Astrocyte (in vitro differentiated cells and primary cell): ENCODE data around the gene ZNF208. TPM values are rescaled to one million over a fixed set of nuclear protein-coding genes. Genes with fewer than 3 reads are reported as not detected.

Experiments
- DNase-seq: peaks from one replicate; pipeline ENCODE4 v3.0.0-alpha.2; 2010; ENCODE audit warnings: low read depth
- FAIRE-seq: peaks from 2 replicates; lab custom pipeline; 2011; peaks lifted over from hg19 to GRCh38; lab: Jason Lieb, UNC
- H2AFZ ChIP-seq: 2 replicates; pipeline ENCODE4 v1.6.0; 2012; ENCODE audit warnings: low read depth, low read length, inconsistent platforms
- H3K27ac ChIP-seq: 2 replicates; pipeline ENCODE4 v1.5.1; 2011; ENCODE audit warnings: low read depth, low read length, inconsistent platforms
- H3K27me3 ChIP-seq: 2 replicates; pipeline ENCODE4 v1.6.0; 2011; ENCODE audit warnings: low read length, inconsistent platforms; ENCODE audit not compliant: insufficient read depth
- H3K36me3 ChIP-seq: 2 replicates; pipeline ENCODE4 v1.5.1; 2011; ENCODE audit warnings: low read length, inconsistent platforms; ENCODE audit not compliant: insufficient read depth
- H3K4me1 ChIP-seq: 2 replicates; pipeline ENCODE4 v1.5.1; 2011; ENCODE audit warnings: low read length, inconsistent platforms; ENCODE audit not compliant: insufficient read depth
- H3K4me2 ChIP-seq: 2 replicates; pipeline ENCODE4 v1.6.0; 2012; ENCODE audit warnings: low read length, inconsistent platforms
- H3K4me3 ChIP-seq: 2 replicates; pipeline ENCODE4 v1.5.1; 2011; ENCODE audit warnings: low read depth, mild to moderate bottlenecking, low read length, inconsistent platforms; ENCODE audit not compliant: insufficient read depth
- H3K79me2 ChIP-seq: 2 replicates; pipeline ENCODE4 v1.6.0; 2012; ENCODE audit warnings: mild to moderate bottlenecking, low read length, inconsistent platforms; ENCODE audit not compliant: insufficient read depth
- H3K9ac ChIP-seq: 2 replicates; pipeline ENCODE4 v1.6.0; 2012; ENCODE audit warnings: mild to moderate bottlenecking, low read length, inconsistent platforms
- H3K9me3 ChIP-seq: 2 replicates; pipeline ENCODE4 v1.5.1; 2012; ENCODE audit warnings: low read depth, mild to moderate bottlenecking, low read length, inconsistent platforms; ENCODE audit not compliant: insufficient read depth
- H4K20me1 ChIP-seq: 2 replicates; pipeline ENCODE4 v1.6.0; 2012; ENCODE audit warnings: low read length, inconsistent platforms; ENCODE audit not compliant: insufficient read depth
- H3K27ac Mint-ChIP-seq: one replicate; pipeline ENCODE4 v1.8.0; 2021; ENCODE audit warnings: mild to moderate bottlenecking, mixed read lengths; ENCODE audit not compliant: unreplicated experiment
- H3K27me3 Mint-ChIP-seq: one replicate; pipeline ENCODE4 v1.8.0; 2021; ENCODE audit warnings: low read depth, mixed read lengths; ENCODE audit not compliant: unreplicated experiment
- H3K36me3 Mint-ChIP-seq: one replicate; pipeline ENCODE4 v1.8.0; 2021; ENCODE audit warnings: low read depth, mixed read lengths; ENCODE audit not compliant: unreplicated experiment
- H3K4me1 Mint-ChIP-seq: one replicate; pipeline ENCODE4 v1.8.0; 2021; ENCODE audit warnings: low read depth, mixed read lengths; ENCODE audit not compliant: unreplicated experiment
- H3K4me3 Mint-ChIP-seq: one replicate; pipeline ENCODE4 v1.8.0; 2021; ENCODE audit warnings: mild to moderate bottlenecking, moderate library complexity, mixed read lengths; ENCODE audit not compliant: unreplicated experiment
- H3K9me3 Mint-ChIP-seq: one replicate; pipeline ENCODE4 v1.8.0; 2021; ENCODE audit warnings: mild to moderate bottlenecking, mixed read lengths; ENCODE audit not compliant: unreplicated experiment
- CTCF ChIP-seq: IDR thresholded peaks from 2 replicates; pipeline ENCODE4 v1.5.1; 2011; ENCODE audit warnings: low read depth, mild to moderate bottlenecking, inconsistent platforms, low read length, moderate library complexity; ENCODE audit not compliant: insufficient read depth
- EZH2 ChIP-seq: IDR thresholded peaks from 2 replicates; pipeline ENCODE4 v1.6.1; 2012; ENCODE audit warnings: mild to moderate bottlenecking, low read length, inconsistent platforms; ENCODE audit not compliant: insufficient read depth
- total RNA-seq: library from RNA; stranded (reverse); gene quantifications from 2 replicates; pipeline ENCODE4 v1.2.1, GENCODE V29; 2021

The ZNF208 gene
- total RNA-seq, 1 donor from 2014 or later = 0.05 TPM

GRCh38 chr19:21934593-21934992 lies 76.2 kb downstream of the ZNF208 start:
- H3K36me3 Mint-ChIP-seq = no peaks in the 10 kb centered on the region
- H2AFZ ChIP-seq = no peak overlapping the region
- H3K9ac ChIP-seq = no peak overlapping the region
- no peak overlapping the region for H3K4me2 ChIP-seq
- TF ChIP-seq EZH2 (no peak), CTCF (no peak)
- no peak overlapping the region for H3K4me3 ChIP-seq
- no peaks in the 10 kb centered on the region for H3K36me3 ChIP-seq
- no peak overlapping the region for H3K27ac Mint-ChIP-seq
- no peak for FAIRE-seq
- H3K27me3 ChIP-seq = no peaks in the 10 kb centered on the region
- H3K9me3 ChIP-seq = peaks cover 19% of the 10 kb centered on the region
- no peaks in the 10 kb centered on the region for H3K4me1 Mint-ChIP-seq
- H3K27me3 Mint-ChIP-seq = no peaks in the 10 kb centered on the region
- H3K4me1 ChIP-seq = no peaks in the 10 kb centered on the region
- no peak for DNase-seq
- peaks cover 19% of the 10 kb centered on the region for H3K9me3 Mint-ChIP-seq
- no peak overlapping the region for H3K27ac ChIP-seq
- H3K79me2 ChIP-seq = no peaks in the 10 kb centered on the region
- no peak overlapping the region for H3K4me3 Mint-ChIP-seq
- H4K20me1 ChIP-seq = no peaks in the 10 kb centered on the region

GRCh38 chr19:21934131-21934530 lies 76.6 kb downstream of the ZNF208 start:
- no peak overlapping the region for H3K4me2 ChIP-seq
- Mint-ChIP-seq H3K27me3 (no peaks in the 10 kb centered on the region), H3K4me1 (no peaks in the 10 kb centered on the region), H3K36me3 (no peaks in the 10 kb centered on the region), H3K27ac (no peak overlapping the region), H3K4me3 (no peak overlapping the region), H3K9me3 (peaks cover 21% of the 10 kb centered on the region)
- H2AFZ ChIP-seq = no peak overlapping the region
- no peaks in the 10 kb centered on the region for H3K79me2 ChIP-seq
- no peaks in the 10 kb centered on the region for H3K27me3 ChIP-seq
- no peak overlapping the region for H3K9ac ChIP-seq
- no peak overlapping the region for H3K27ac ChIP-seq
- no peaks in the 10 kb centered on the region for H4K20me1 ChIP-seq
- FAIRE-seq (no peak), DNase-seq (no peak)
- no peaks in the 10 kb centered on the region for H3K4me1 ChIP-seq
- TF ChIP-seq EZH2 (no peak), CTCF (no peak)
- no peaks in the 10 kb centered on the region for H3K36me3 ChIP-seq
- peaks cover 19% of the 10 kb centered on the region for H3K9me3 ChIP-seq
- H3K4me3 ChIP-seq = no peak overlapping the region

GRCh38 chr19:21922276-21922675 lies 88.5 kb downstream of the ZNF208 start:
- no peak for DNase-seq
- Histone ChIP-seq H3K79me2 (no peaks in the 10 kb centered on the region), H2AFZ (no peak overlapping the region), H3K9me3 (peaks cover 26% of the 10 kb centered on the region), H3K36me3 (no peaks in the 10 kb centered on the region), H3K9ac (no peak overlapping the region), H3K4me1 (no peaks in the 10 kb centered on the region), H3K27me3 (no peaks in the 10 kb centered on the region), H3K4me3 (no peak overlapping the region), H3K27ac (no peak overlapping the region), H4K20me1 (no peaks in the 10 kb centered on the region), H3K4me2 (no peak overlapping the region)
- H3K27me3 Mint-ChIP-seq = no peaks in the 10 kb centered on the region
- peaks cover 17% of the 10 kb centered on the region for H3K9me3 Mint-ChIP-seq
- H3K36me3 Mint-ChIP-seq = no peaks in the 10 kb centered on the region
- H3K4me1 Mint-ChIP-seq = no peaks in the 10 kb centered on the region
- H3K4me3 Mint-ChIP-seq = no peak overlapping the region
- FAIRE-seq = no peak
- H3K27ac Mint-ChIP-seq = no peak overlapping the region
- no peak for TF ChIP-seq EZH2
- TF ChIP-seq CTCF = no peak
